Activated CD4-positive, alpha-beta T cell treated with anti-CD3 and anti-CD28 coated beads, Interleukin-2, Interleukin-6, amounts not matched to agents 100 ng/mL and 50 ng/mL, durations not matched to agents 16 hours and 8 hours (primary cell): ENCODE results near the gene DSCAML1.

ENCODE experiments used
- DNase-seq: peaks from one replicate; pipeline ENCODE4 v3.0.0-alpha.2; 2020

DSCAML1 gene

GRCh38 chr11:117535201-117535849 is 261.7 kb downstream of the DSCAML1 start:
- no peak for DNase-seq

DNA sequence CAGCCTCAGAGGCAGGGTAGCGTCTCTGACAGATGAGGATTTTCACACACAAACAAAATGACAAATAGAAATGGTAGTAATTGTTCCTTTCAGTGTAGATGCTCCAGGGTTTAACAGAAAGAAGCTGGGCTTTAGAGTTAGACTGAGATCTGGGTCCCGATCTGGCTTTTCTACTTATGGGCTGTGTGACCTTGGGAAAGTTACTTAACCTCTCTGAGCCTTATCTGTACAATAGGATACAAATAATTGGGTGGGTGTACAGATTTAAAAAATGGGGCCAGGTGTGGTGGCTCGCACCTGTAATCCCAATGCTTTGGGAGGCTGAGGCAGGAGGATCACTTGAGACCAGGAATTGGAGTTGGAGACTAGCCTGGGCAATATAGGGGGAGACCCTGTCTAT is 264.4 kb downstream of the DSCAML1 start:
- DNase-seq: no peak

DNA sequence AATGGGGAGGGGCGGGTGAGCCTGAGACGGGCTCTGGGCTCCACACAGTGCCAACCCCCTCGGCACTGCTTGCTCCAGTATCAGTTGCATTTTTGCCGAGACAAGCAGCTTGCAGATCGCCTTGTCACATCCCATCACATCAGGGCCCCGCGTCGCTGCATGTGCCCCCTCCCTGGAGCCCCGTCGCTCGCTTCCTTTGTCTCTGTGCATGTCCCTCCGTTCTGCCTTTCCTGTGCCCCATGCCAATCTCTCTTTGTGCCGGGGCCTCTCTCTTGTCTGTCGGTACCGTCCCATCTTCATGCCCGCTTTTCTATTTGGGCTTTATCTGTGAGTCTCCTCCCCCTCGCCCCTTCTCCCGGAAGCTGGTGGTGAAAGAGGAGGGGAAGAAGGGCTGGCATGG is 267.2 kb downstream of the DSCAML1 start:
- no peak for DNase-seq

- DNase-seq: no peak
Observed at GRCh38 chr11:117528097-117528721, 268.8 kb downstream of the DSCAML1 start.

DNA sequence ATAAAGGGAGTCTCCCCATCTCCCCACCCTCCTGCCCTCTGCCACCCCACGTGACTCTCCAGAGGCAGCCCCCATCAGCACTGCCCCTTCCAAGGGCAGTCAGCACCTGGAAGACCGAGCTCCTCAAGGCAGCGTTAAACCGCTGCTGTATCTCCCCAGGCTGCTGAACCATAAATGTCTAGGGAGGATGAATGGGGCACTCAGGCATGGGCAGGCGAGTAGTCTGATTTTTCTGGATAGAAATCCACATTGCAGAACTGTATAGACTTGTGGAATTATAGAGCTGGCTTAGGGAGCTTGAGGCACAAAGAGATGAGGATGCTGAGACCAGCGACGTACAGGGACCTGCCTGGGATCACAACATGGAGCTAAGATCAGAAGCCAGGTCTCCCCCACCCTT is 269.7 kb downstream of the DSCAML1 start:
- no peak for DNase-seq

DNA sequence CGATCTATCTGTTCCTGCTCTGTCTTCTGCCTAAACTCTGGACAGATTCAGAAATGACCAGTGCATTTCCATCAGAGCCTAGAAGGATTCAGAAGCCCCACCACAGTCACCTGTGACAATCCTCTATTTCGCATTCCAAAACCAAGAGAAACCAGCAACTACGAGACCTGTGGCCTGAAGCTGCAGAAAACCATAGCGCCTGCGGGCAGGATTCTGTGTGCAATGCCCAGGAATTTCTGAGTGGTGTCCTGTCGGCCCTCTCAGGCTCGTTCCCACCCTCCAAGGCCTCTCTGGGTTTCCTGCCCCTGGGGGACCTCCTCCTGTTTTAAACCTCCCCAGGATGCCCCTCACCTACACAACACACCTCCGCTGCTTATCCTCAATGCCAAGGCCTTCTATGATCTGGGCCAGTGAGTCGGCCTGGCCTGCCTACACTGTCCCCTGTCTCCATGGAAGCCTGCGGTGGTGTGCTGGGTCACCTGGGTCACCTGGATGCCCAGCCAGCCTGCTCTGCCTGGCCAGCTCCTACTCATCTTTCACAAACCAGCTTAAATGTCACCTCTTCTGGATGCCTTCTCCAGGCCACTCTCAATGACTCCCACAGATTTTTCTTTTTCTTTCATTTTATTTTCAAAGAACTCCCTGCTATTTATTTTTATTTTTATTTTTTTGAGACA is 271.0 kb downstream of the DSCAML1 start:
- DNase-seq: no peak

DNA sequence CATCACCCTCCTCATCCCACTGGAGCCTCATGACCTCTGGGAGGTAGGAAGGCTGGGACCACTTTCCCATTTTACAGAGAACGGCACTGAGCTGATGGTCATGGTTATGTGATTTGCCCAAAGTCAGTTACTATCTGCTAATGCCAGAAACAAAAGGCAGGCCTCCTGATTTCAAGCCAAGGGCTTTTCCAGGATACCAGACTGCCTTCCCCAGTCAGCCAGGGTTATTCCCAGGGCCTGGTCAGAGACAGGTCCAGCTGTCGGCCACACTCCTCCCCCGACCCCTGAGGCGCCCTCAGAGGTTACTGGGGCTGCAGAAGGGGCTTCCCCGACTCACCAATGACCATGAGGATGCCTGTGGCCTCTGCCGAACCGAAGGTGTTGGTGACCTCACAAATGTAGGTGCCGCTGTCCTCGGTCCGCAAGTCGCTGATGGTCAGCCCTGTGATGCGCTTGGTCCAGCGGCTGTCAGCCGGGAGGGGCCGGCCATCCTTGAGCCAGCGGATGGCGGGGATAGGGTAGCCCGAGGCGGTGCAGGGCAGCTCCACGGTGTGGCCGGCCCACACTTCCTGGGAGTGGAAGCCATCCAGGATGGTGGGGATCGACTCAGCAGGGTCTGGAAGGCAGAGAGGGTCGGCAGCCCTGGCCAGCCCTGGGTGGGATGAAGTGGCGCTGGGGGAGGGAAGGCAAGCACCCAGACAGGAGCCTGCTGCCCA is 272.4 kb downstream of the DSCAML1 start:
- no peak for DNase-seq

DNA sequence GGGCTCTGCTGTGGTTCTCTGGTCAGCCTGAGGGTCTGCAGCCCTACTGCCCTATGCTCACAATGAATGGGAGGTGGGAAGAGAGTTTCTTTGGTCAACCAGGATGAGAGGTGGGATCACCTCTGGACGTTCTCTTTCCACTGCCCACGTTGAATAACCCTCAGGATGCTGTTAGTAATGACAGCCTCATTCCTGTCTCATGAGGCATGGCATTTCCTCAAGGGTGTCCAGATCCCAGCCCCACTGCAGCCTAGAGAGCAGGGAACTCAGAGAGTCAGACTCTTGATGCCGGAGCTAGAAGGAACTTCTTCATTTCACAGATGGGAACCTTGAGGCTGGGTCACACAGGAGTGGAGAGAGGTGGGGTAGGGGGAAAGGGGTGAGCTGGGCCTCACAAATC is 273.3 kb downstream of the DSCAML1 start:
- no peak for DNase-seq

DNA sequence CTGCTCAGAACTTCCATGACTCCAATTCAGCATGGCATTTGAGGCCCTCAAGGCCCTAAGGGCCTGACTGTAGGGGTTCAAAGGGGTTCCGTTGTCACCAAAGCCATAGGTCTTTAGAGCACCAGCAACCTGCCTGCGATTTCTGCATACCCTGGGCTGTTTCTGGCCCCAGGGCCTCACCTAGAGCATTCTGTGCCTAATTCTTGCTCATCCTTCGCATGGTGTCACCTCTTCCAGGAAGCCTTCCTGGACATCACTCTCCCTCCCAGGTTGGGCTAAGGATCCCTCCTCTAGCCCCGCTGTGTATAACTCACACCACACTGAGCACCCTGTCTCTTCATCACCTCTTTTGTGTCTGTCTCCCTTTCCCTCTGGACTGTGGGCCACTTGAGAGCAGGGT is 275.0 kb downstream of the DSCAML1 start:
- no peak for DNase-seq

DNA sequence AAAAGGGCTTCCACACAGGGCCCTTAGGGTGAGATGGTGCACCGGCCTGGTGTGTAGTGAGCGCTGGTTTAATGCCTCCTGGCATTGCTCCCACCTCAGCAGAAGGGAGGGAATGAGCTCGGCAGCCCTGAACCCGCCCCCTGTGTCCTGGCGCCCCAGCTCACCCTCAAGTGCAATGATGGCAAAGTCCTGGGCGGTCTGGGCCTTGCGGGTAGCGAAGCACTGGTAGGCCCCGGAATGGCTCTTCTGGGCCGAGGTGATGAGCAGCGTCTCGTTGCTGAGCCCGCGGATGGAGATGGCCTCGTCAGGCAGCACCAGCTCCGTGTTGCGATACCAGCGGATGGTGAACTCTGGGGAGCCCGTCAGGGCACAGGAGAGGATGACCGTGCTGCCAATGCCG is 276.1 kb downstream of the DSCAML1 start:
- DNase-seq: no peak

- no peak for DNase-seq
Observed at GRCh38 chr11:117520201-117520600, 276.8 kb downstream of the DSCAML1 start.

DNA sequence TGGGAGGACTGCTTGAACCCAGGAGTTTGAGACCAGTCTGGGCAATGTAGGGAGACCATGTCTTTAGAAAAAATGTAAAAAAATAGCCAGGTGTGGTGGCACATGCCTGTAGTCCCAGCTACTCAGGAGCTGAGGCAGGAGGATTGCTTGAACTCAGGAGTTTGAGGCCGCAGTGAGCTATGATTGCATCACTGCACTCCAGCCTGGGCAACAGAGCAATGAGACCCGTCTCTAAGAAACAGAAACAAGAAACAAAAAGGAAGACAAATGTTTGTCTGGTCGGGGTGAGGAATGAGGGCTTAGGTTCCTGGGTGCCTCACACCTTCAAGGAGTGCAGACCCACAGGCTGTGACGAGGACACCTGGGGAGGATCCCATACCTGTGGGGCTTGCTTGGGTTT is 277.4 kb downstream of the DSCAML1 start:
- no peak for DNase-seq

GRCh38 chr11:117519170-117519569 is 277.8 kb downstream of the DSCAML1 start:
- DNase-seq: no peak

- no peak for DNase-seq
Observed at GRCh38 chr11:117518455-117518854, 278.6 kb downstream of the DSCAML1 start.

GRCh38 chr11:117517097-117517496 is 279.9 kb downstream of the DSCAML1 start:
- no peak for DNase-seq

DNA sequence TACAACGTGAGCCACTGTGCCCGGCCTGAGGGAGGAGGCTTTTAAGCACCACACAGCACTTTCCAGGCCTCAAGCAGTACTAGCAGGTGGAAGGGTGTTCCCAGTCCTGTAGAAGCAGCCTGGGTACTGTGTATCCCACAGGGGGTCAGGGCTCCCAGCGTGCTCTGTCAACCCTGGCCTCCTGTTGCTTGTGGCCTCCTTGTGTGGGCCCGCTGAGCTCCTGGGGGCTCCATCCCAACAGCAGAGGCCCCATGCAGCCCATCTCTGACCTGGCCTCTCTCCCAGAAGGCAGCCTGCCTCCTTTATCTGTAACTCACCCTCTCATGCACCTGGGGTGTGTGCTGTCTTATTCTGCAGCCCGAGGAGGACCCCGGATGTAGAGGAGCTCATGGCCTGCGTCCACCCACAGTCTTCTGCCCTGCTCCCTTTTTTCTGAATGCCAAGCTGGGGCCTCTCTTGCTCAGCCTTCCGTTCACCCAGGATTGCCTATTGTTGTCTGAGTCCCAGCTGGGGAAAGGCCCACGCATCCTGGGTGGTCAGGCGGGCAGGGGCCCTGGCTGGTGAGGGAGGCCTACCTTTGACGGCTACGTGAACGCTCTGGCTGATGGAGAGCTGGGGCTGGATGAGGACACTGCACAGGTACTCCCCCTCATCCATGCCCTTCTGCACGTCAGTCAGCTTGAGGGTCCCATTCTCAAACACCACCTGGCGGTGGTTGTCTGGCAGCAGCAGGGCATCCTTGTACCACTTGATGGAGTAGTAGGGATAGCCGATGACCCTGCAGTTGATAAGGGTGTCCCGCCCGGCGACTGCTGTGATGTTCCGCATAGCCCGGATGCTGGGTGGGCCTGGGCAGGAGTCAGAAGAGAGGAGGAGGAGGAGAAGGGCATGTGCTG is 280.9 kb downstream of the DSCAML1 start:
- no peak for DNase-seq

DNA sequence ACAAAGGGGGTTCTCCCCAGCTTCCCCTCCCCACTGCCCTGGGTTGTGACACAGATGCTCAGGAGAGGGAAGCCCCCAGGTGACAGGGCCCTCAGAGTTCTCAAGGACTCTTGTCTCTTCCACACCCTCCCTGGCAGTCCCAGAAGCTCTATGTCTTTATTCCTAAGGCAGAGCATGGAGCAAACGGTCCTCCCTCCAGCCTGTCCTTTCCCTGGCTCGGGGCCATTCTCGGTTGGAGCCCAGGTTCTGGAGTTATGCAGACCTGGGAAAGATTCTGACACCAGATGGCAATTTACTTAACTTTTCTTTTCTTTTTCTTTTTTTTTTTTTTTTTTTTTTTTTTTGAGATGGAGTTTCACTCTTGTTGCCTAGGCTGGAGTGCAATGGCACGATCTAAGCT is 282.8 kb downstream of the DSCAML1 start:
- DNase-seq: no peak

DNA sequence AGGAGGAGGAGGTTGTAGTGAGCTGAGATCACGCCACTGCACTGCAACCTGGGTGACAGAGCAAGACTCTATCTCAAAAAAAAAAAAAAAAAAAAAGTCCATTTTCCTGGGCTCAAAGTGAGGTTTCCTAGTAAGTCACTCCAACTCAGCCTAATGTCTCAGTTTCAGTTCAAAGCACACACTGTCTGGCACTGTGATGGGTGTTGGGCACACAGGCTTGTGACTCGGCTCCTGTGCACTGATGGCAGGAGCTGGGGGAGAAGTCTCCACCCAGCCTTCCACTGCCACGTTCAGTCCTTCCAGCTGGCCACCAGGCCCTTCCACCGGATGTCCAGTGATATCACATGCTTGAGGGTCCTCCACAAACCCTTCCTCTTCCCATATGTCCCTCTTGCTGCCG is 283.4 kb downstream of the DSCAML1 start:
- no peak for DNase-seq

DNA sequence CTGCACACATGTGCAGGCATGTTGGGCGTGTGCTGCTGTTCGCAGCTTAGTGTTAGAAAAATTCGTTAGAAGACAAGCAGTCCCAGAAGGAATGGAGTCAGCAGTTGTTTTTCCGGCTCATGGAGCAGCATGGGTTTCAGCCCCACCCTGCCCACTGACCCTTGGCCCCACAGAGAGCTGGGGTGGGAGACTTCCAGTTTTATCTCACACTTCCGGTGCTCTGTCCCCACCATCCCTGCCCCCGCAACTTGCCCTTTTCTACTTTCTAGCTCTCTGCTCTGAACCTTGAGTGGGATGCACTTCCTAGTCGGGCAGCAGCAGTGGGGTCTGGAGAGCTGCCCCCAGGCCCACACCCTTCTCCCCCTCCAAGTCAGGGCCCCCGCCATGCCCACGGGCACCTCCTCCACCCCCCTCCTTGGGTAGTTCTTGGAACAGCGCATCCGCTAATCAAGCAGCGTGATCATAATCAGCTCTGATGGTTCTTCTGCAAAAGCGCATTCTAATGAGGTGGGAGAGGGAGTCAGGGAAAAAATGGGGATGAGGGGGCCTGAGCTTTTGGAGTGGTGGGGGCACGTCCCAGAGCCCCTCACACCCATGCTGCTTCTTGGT is 285.0 kb downstream of the DSCAML1 start:
- DNase-seq: no peak

- DNase-seq: no peak
Observed at GRCh38 chr11:117511483-117511930, 285.5 kb downstream of the DSCAML1 start.

DNA sequence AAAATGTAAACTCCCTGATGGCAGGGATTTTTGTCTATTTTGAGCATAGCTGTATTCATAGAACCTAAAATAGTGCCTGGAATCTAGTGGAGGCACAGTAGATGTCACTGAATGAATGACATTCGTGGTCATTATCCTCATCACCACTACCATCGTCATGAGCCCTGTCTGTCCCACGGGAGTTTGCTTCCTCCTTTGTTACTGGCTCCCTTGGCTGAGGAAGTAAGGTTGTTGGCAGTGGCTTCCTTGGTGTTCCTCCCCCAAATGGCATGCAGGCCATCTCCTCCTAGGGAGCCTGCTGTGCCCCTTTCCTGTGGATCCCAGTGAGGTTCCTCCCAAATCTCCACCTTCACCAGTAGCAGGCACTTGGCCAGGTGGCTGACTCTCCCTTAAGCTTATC is 286.4 kb downstream of the DSCAML1 start:
- DNase-seq: no peak

DNA sequence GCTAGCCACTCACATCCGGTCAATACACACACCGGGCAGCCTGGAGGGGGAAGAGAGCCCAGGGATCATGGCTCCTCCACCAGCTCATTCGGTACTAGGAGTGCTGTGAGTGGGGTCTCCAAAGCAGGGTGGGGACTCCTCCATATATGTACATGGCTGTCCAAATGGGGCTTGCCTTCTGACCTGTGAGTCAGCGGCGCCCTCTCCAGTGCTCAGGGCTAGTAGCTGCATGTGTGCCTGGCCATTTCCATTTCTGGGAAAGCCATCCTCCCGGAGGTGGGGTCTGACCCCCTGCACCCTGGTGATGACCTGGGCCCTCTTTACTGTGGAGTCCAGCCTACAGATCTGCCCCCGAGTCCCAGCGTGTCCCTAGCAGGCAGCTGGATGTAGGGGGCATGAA is 287.5 kb downstream of the DSCAML1 start:
- no peak for DNase-seq
